Activated CD8-positive, alpha-beta memory T cell treated with anti-CD3 and anti-CD28 coated beads for 1 hour (primary cell): Measurements from ENCODE around the gene SNCAIP.

ENCODE experiments used
- DNase-seq, 2 donors: peaks; one replicate each; pipeline ENCODE4 v3.0.0-alpha.2; 2020; ENCODE audit warnings: low read depth in 1 of 2; ENCODE audit errors: extremely low read depth in 1 of 2

Gene SNCAIP

GRCh38 chr5:122420537-122421236 is 108.7 kb downstream of the SNCAIP start:
- no peak for DNase-seq

GRCh38 chr5:122421374-122422079 is 109.5 kb downstream of the SNCAIP start:
- no peak for DNase-seq

- DNase-seq: no peak
These were observed 111.2 kb downstream of the SNCAIP start for GRCh38 chr5:122423221-122423620.

- no peak for DNase-seq
These were observed 112.1 kb downstream of the SNCAIP start for GRCh38 chr5:122424132-122424531.

- no peak for DNase-seq
These were observed 114.3 kb downstream of the SNCAIP start for GRCh38 chr5:122426301-122426700.

- no peak for DNase-seq
These were observed 115.6 kb downstream of the SNCAIP start for GRCh38 chr5:122427621-122428020.

GRCh38 chr5:122429545-122430318 is 117.7 kb downstream of the SNCAIP start:
- no peak for DNase-seq

- no peak for DNase-seq
These were observed 118.2 kb downstream of the SNCAIP start for GRCh38 chr5:122430319-122430586.

- DNase-seq: no peak
These were observed 119.3 kb downstream of the SNCAIP start for GRCh38 chr5:122431298-122431697.

GRCh38 chr5:122434205-122434970 is 122.4 kb downstream of the SNCAIP start:
- DNase-seq: no peak

GRCh38 chr5:122435234-122435633 is 123.2 kb downstream of the SNCAIP start:
- no peak for DNase-seq

- no peak for DNase-seq
These were observed 123.7 kb downstream of the SNCAIP start for GRCh38 chr5:122435761-122436160.

GRCh38 chr5:122436615-122437014 is 124.6 kb downstream of the SNCAIP start:
- DNase-seq: no peak

GRCh38 chr5:122439645-122440044 is 127.6 kb downstream of the SNCAIP start:
- no peak for DNase-seq

- DNase-seq: no peak
These were observed 130.9 kb downstream of the SNCAIP start for GRCh38 chr5:122442938-122443337.

GRCh38 chr5:122444411-122444810 is 132.4 kb downstream of the SNCAIP start:
- no peak for DNase-seq

GRCh38 chr5:122445070-122445469 is 133.0 kb downstream of the SNCAIP start:
- no peak for DNase-seq

- DNase-seq: no peak
These were observed 135.0 kb downstream of the SNCAIP start for GRCh38 chr5:122447072-122447471.

- DNase-seq: no peak
These were observed 135.8 kb downstream of the SNCAIP start for GRCh38 chr5:122447879-122448278.

GRCh38 chr5:122454541-122454940 is 142.5 kb downstream of the SNCAIP start:
- DNase-seq: no peak

GRCh38 chr5:122455939-122456338 is 143.9 kb downstream of the SNCAIP start:
- DNase-seq: no peak
